MM.1S (cell line): ENCODE results near the gene SH3RF3.

Source experiments
- DNase-seq: peaks from one replicate; pipeline ENCODE4 v3.0.0-alpha.2; 2015
- H2AFZ ChIP-seq: fragments of 300-600 bp; sonication (generic); 2 replicates; pipeline ENCODE4 v1.6.0; 2016; ENCODE audit warnings: antibody characterized with exemption, low read length
- H3F3A ChIP-seq: fragments of 300-600 bp; sonication (generic); 2 replicates; pipeline ENCODE4 v1.6.1; 2016; ENCODE audit warnings: mild to moderate bottlenecking, antibody characterized with exemption, low read length, moderate library complexity, mixed read lengths; ENCODE audit not compliant: insufficient read depth
- H3K27ac ChIP-seq: fragments of 300-600 bp; sonication (generic); 2 replicates; pipeline ENCODE4 v1.5.1; 2016; ENCODE audit warnings: mild to moderate bottlenecking, low read length
- H3K27me3 ChIP-seq: fragments of 300-600 bp; sonication (generic); replicated peaks from 2 replicates; pipeline ENCODE4 v1.6.0; 2016; ENCODE audit warnings: low read length; ENCODE audit not compliant: insufficient read depth
- H3K36me3 ChIP-seq: fragments of 300-600 bp; sonication (generic); replicated peaks from 2 replicates; pipeline ENCODE4 v1.6.1; 2016; ENCODE audit warnings: mild to moderate bottlenecking, low read length, mixed read lengths; ENCODE audit not compliant: insufficient read depth
- H3K4me1 ChIP-seq: fragments of 300-600 bp; sonication (generic); 2 replicates; pipeline ENCODE4 v1.6.1; 2016; ENCODE audit warnings: low read length, mixed read lengths
- H3K4me2 ChIP-seq: fragments of 300-600 bp; sonication (generic); 2 replicates; pipeline ENCODE4 v1.6.0; 2016; ENCODE audit warnings: low read depth, low read length
- H3K4me3 ChIP-seq: fragments of 300-600 bp; sonication (generic); 2 replicates; pipeline ENCODE4 v1.5.1; 2016; ENCODE audit warnings: low read length, mixed read lengths
- H3K79me2 ChIP-seq: fragments of 300-600 bp; sonication (generic); 2 replicates; pipeline ENCODE4 v1.6.1; 2016; ENCODE audit warnings: mixed run types, low read length, mixed read lengths
- H3K9ac ChIP-seq: fragments of 300-600 bp; sonication (generic); 2 replicates; pipeline ENCODE4 v1.6.1; 2016; ENCODE audit warnings: low read length, mixed read lengths
- H3K9me2 ChIP-seq: fragments of 300-600 bp; sonication (generic); replicated peaks from 2 replicates; pipeline ENCODE4 v1.6.1; 2016; ENCODE audit warnings: mild to moderate bottlenecking, low read length, mixed read lengths; ENCODE audit not compliant: insufficient read depth
- H3K9me3 ChIP-seq: fragments of 300-600 bp; sonication (generic); replicated peaks from 2 replicates; pipeline ENCODE4 v1.6.1; 2016; ENCODE audit warnings: mild to moderate bottlenecking, low read length, mixed read lengths; ENCODE audit not compliant: insufficient read depth
- H4K20me1 ChIP-seq: fragments of 300-600 bp; sonication (generic); 2 replicates; pipeline ENCODE4 v1.6.1; 2016; ENCODE audit warnings: mild to moderate bottlenecking, low read length, moderate library complexity, mixed read lengths; ENCODE audit not compliant: insufficient read depth
- CTCF ChIP-seq: fragments of 300-600 bp; sonication (generic); IDR thresholded peaks from 2 replicates; pipeline ENCODE4 v1.5.1; 2016; ENCODE audit warnings: antibody characterized with exemption, low read length, mixed read lengths
- EZH2 ChIP-seq: fragments of 300-600 bp; sonication (generic); optimal IDR thresholded peaks from 2 replicates; pipeline ENCODE3; 2017; ENCODE audit warnings: low read depth, mild to moderate bottlenecking, antibody characterized with exemption, low read length, mixed read lengths
- EZH2phosphoT487 ChIP-seq: fragments of 300-600 bp; sonication (generic); IDR thresholded peaks from 2 replicates; pipeline ENCODE4 v1.6.1; 2018; ENCODE audit warnings: antibody characterized with exemption, low read length

The SH3RF3 gene

GRCh38 chr2:109343460-109343859 is 214.5 kb downstream of the SH3RF3 start:
- Histone ChIP-seq H4K20me1 (no peaks in the 10 kb centered on the region), H3K4me3 (no peak overlapping the region), H3K4me2 (no peak overlapping the region), H3K79me2 (peaks cover 87% of the 10 kb centered on the region), H3K4me1 (peaks cover 49% of the 10 kb centered on the region), H3K27me3 (no peaks in the 10 kb centered on the region), H2AFZ (no peak overlapping the region), H3K36me3 (no peaks in the 10 kb centered on the region), H3K9me3 (no peaks in the 10 kb centered on the region), H3K27ac (no peak overlapping the region), H3F3A (peaks cover 26% of the 10 kb centered on the region), H3K9ac (no peak overlapping the region), H3K9me2 (no peaks in the 10 kb centered on the region)
- no peak for TF ChIP-seq EZH2phosphoT487
- TF ChIP-seq EZH2 = no peak
- no peak for TF ChIP-seq CTCF
- no peak for DNase-seq

GRCh38 chr2:109344270-109344805 is 215.3 kb downstream of the SH3RF3 start:
- Histone ChIP-seq H3F3A (peaks cover 32% of the 10 kb centered on the region), H4K20me1 (no peaks in the 10 kb centered on the region), H3K4me3 (no peak overlapping the region), H3K27me3 (no peaks in the 10 kb centered on the region), H3K9me2 (no peaks in the 10 kb centered on the region), H3K9me3 (no peaks in the 10 kb centered on the region), H3K36me3 (no peaks in the 10 kb centered on the region), H3K79me2 (peaks cover 80% of the 10 kb centered on the region), H3K4me2 (no peak overlapping the region), H3K9ac (no peak overlapping the region), H3K4me1 (peaks cover 58% of the 10 kb centered on the region), H2AFZ (no peak overlapping the region), H3K27ac (no peak overlapping the region)
- no peak for DNase-seq
- no peak for TF ChIP-seq EZH2phosphoT487
- no peak for TF ChIP-seq EZH2
- no peak for TF ChIP-seq CTCF

GRCh38 chr2:109345091-109345490 is 216.1 kb downstream of the SH3RF3 start:
- peaks cover 61% of the 10 kb centered on the region for H3K4me1 ChIP-seq
- no peak overlapping the region for H3K4me3 ChIP-seq
- H3F3A ChIP-seq = peaks cover 37% of the 10 kb centered on the region
- H3K9ac ChIP-seq = no peak overlapping the region
- no peaks in the 10 kb centered on the region for H3K9me2 ChIP-seq
- H3K79me2 ChIP-seq = peaks cover 78% of the 10 kb centered on the region
- H3K36me3 ChIP-seq = no peaks in the 10 kb centered on the region
- H3K27me3 ChIP-seq = no peaks in the 10 kb centered on the region
- H2AFZ ChIP-seq = no peak overlapping the region
- H3K4me2 ChIP-seq = no peak overlapping the region
- H3K9me3 ChIP-seq = no peaks in the 10 kb centered on the region
- TF ChIP-seq CTCF = no peak
- no peak for TF ChIP-seq EZH2
- no peak for TF ChIP-seq EZH2phosphoT487
- no peaks in the 10 kb centered on the region for H4K20me1 ChIP-seq
- H3K27ac ChIP-seq = no peak overlapping the region
- DNase-seq = no peak
